ENCODE results near the gene TRPM4. TPM values are rescaled to one million over a fixed set of nuclear protein-coding genes. Genes with fewer than 3 reads are reported as not detected.
A peak's percentile ranks its signal among the peaks of the same experiment; 100 is the strongest.

Gene TRPM4
- total and polyA plus RNA-seq, 2 experiments from 2014 or later: 74.2 to 106 TPM

DNA sequence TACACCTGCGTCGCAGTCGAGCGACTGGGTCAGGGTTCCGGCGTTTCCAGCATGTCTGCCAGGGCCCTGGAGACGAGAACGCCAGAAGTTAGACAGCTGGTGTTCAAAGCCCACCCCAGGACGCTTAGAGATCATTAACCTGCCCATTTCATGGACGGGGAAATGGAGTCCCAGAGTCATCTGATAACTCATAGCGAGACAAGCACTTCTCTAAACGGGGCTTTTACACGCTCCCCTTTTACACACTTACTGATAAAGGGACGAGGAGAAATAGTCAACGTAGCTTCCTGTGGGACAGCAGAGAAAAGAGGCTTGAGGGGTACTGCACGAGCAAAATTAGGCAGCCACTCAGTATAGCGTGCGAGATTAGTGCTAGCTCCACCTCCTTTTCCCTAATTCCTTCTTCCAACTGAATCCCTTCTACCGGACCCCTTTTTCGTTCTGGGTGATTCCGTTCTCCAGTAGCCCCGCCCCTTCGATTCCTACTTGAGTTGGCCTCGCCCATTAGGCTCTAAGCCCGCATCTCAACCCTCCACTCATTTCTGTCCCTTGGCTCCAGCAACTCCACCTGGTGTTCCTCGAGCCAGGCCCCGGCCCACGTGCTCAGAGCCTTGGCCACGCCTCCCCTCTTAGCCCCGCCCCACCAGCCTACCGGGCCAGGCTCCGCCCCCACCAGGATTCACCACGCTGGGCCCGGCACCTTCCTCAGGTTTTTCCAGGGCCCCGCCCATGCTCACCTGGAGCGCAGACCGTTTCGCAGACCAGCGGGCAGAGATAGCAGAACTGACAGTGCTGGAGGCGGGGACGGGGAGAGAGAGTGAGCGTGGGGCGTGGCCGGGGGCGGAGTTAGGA is 6.1 kb upstream of the TRPM4 start:
- DNase-seq (ENCODE audit: low read depth in 1 of 2, low spot score in 1 of 2): peak; percentile 53 to 79
- no peaks in the 10 kb centered on the region for H3K9me3 ChIP-seq (ENCODE audit: low read depth)
- peak overlapping the region; percentile 72 for H3K27ac ChIP-seq
- TF ChIP-seq, protein P1, sequence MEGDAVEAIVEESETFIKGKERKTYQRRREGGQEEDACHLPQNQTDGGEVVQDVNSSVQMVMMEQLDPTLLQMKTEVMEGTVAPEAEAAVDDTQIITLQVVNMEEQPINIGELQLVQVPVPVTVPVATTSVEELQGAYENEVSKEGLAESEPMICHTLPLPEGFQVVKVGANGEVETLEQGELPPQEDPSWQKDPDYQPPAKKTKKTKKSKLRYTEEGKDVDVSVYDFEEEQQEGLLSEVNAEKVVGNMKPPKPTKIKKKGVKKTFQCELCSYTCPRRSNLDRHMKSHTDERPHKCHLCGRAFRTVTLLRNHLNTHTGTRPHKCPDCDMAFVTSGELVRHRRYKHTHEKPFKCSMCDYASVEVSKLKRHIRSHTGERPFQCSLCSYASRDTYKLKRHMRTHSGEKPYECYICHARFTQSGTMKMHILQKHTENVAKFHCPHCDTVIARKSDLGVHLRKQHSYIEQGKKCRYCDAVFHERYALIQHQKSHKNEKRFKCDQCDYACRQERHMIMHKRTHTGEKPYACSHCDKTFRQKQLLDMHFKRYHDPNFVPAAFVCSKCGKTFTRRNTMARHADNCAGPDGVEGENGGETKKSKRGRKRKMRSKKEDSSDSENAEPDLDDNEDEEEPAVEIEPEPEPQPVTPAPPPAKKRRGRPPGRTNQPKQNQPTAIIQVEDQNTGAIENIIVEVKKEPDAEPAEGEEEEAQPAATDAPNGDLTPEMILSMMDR (IDR thresholded peaks at IDR 0.05; ENCODE audit: low read depth, low read length): no peak
- H3K4me3 ChIP-seq: peak overlapping the region; percentile 56
- peaks cover 23% of the 10 kb centered on the region for H3K4me1 ChIP-seq (ENCODE audit: low read depth)
- H3K36me3 ChIP-seq: no peaks in the 10 kb centered on the region
- H3K27me3 ChIP-seq: no peaks in the 10 kb centered on the region

DNA sequence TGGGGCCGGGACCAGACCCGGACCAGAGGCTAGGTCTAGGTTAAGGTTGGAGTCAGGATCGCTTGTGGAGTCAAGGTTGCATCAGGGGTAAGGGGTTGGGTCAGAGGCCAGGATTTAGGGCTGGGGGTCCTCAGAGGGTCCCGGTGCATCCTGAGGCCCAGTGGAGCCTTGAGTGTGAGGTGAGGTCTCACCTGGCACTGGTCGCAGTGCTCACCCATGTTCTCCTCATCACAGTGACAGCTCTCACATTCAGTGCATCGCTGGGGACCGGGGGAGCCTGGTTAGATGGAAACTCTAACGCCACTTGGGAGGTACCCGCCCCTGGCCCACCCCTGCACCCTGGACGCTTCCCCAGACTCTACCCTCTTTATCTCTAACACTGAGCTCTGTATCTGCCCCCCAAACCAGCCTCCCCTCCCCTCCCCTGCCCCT is 5.5 kb upstream of the TRPM4 start:
- H3K36me3 ChIP-seq: no peaks in the 10 kb centered on the region
- TF ChIP-seq, protein P1 (IDR thresholded peaks at IDR 0.05; ENCODE audit: low read depth, low read length): no peak
- H3K4me3 ChIP-seq: peak overlapping the region; percentile 56

DNA sequence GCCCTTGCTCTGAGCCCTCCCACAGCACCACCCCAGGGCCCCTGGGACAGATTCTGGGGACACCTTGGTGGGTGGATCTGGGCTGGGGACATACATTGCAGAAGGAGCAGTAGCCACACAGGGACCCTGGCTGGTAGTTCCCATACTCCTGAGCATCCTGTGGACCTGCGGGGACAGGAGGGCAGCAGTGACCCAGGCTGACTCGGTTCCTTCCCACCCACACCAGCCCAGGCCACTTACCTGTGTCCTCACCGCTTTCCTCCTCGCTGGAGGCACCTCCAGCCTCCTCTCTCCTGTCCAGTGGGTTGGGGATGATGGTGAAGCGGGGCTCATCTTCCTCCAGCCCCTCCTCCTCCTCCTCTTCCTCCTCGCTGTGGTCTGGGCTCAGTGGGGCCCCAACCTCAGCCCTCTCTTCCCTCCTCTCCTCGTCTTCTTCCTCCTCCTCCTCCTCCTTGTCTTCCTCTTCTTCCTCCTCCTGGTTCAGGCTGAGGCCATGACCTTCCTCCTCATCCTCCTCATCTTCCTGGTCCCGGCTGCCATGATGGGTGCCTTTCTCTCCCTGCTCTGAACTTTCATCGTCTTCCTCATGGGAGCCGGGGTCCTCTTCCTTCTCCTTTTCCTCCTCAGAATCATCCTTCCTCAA is 4.3 kb upstream of the TRPM4 start:
- Histone ChIP-seq H3K27ac (peak overlapping the region; percentile 34), H3K27me3 (no peaks in the 10 kb centered on the region), H3K4me1 (ENCODE audit: low read depth) (peaks cover 23% of the 10 kb centered on the region), H3K4me3 (peak overlapping the region; percentile 56), H3K9me3 (ENCODE audit: low read depth) (no peaks in the 10 kb centered on the region), H3K36me3 (no peaks in the 10 kb centered on the region)
- no peak for DNase-seq (ENCODE audit: low read depth in 1 of 2, low spot score in 1 of 2)
- TF ChIP-seq, protein P1 (IDR thresholded peaks at IDR 0.05; ENCODE audit: low read depth, low read length): no peak

More for the DNA sequence above, 5.5 kb upstream of the TRPM4 start:
- no peaks in the 10 kb centered on the region for H3K9me3 ChIP-seq (ENCODE audit: low read depth)
- no peaks in the 10 kb centered on the region for H3K27me3 ChIP-seq
- no peak overlapping the region for H3K27ac ChIP-seq
- peaks cover 24% of the 10 kb centered on the region for H3K4me1 ChIP-seq (ENCODE audit: low read depth)
- no peak for DNase-seq (ENCODE audit: low read depth in 1 of 2, low spot score in 1 of 2)

DNA sequence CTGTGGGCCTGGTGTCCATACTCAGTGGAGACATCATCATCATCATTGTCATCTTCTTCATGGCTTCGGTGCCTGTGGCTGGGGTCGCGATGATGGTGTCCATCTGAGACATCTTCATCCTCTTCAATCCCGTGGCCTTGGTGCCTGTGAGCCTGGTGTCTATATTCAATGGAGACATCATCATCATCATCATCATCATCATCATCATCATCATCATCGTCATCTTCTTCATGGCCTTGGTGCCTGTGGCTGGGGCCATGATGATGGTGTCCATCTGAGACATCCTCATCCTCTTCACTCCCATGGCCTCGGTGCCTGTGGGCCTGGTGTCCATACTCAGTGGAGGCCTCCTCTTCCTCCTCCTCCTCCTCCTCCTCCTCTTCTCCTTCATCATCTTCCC is 3.3 kb upstream of the TRPM4 start:
- no peak for DNase-seq (ENCODE audit: low read depth in 1 of 2, low spot score in 1 of 2)
- Histone ChIP-seq H3K9me3 (ENCODE audit: low read depth) (no peaks in the 10 kb centered on the region), H3K36me3 (no peaks in the 10 kb centered on the region), H3K4me3 (no peak overlapping the region), H3K4me1 (ENCODE audit: low read depth) (peaks cover 21% of the 10 kb centered on the region), H3K27ac (peak overlapping the region; percentile 88), H3K27me3 (no peaks in the 10 kb centered on the region)
- TF ChIP-seq, protein P1 (IDR thresholded peaks at IDR 0.05; ENCODE audit: low read depth, low read length): no peak

DNA sequence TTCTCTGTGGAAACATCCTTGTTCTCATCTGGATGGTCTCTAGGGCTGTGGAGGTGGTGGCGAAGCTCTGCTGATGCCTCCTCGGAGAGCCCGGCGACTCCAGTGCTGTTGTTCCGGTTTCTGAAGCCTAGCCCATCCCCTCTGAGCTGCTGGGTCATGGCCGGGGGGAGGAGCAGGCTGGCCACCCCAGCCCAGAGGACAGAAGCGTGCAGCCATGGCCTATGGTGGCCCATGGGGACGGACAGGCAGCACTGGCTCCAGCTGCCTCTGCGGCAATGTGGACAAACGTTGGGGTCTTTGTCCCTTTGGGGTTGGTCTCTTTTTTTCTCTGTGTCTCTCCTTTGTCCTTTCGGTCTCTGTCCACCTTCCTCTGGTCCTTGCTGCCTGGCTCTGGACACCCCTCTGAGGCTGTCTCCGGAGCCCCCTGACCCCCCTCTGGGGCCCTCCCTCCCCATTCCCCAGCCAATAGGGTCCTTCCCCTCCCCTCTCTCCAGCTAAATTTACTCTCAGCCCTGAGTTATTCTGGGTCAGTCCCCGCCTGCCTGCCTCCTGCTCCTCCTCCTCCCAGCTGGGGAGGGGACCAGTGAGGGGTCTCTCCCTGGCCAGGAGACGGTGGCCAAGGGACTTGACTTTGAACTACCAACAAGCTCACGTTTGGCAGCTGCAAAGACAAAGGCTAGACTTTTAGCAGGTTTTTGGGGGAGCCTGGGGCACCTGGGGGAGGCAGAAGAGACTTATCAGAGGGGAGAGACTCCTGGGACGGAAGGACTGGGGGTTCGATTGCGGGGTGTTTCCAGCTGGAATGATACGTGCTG is 2.4 kb upstream of the TRPM4 start, which contains the start of gene HRC:
Gene HRC, minus strand, starts transcription at position 392 of the 815 bp plus-strand sequence. Its CDS starts 159 bp downstream, at position 233.
- Histone ChIP-seq H3K4me1 (ENCODE audit: low read depth) (peaks cover 30% of the 10 kb centered on the region), H3K9me3 (ENCODE audit: low read depth) (no peaks in the 10 kb centered on the region), H3K4me3 (peak within 1 kb of the TSS; percentile 23), H3K27ac (peak within 1 kb of the TSS; percentile 88), H3K36me3 (no peaks in the 10 kb centered on the region), H3K27me3 (no peaks in the 10 kb centered on the region)
- TF ChIP-seq, protein P1 (IDR thresholded peaks at IDR 0.05; ENCODE audit: low read depth, low read length): no peak
- DNase-seq (ENCODE audit: low read depth in 1 of 2, low spot score in 1 of 2): peak in 1 of 2 donors; percentile 89
